Hematopoietic multipotent progenitor cell treated with erythropoietin and hydrocortisone succinate and interleukin-3 and kit ligand, for 6 days (in vitro differentiated cells): ENCODE data around the gene MYL1.

Experiments
- DNase-seq: peaks from one replicate; pipeline ENCODE4 v3.0.0-alpha.2; 2015

MYL1 gene

DNA sequence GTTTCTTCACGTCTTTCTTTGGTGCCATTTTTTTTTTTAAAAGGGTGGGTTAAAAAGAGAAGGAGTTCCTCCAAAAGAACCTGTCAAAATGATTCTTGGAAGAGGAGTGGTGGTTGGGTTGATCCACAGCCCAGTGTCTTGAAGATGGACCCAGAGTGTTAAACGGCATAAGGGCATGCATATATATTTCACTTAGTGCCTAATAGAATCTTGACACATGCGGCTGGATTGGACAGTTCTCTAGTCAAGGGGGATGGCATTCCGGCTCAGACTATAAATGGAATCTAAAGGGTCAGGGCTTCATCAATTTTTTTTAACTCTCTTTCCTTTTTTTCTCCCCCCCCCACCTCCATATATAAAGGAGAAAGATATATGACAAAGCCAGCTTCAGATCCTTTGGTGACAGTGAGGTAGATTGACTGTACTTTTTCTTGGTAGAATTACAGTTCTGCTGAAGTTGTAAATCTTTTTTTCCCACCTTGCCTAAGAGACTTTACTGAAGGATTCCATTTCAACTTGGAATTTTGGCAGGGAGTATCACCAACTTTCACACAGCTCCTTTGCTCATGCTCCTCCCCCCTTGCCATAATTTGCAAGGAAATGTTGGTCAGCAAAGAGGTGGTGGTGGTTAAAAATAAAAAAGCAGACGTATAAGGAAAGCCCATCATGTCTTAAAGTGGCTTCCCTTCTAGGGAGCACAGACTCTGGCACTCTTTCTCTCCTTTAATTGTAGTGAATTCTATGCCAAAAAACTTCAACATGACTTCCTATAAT, at the start of gene MYL1:
MYL1 (minus strand) TSS at position 160 of the 774 bp plus-strand sequence; CDS start at position 28, 132 bp downstream.
- DNase-seq: no peak

DNA sequence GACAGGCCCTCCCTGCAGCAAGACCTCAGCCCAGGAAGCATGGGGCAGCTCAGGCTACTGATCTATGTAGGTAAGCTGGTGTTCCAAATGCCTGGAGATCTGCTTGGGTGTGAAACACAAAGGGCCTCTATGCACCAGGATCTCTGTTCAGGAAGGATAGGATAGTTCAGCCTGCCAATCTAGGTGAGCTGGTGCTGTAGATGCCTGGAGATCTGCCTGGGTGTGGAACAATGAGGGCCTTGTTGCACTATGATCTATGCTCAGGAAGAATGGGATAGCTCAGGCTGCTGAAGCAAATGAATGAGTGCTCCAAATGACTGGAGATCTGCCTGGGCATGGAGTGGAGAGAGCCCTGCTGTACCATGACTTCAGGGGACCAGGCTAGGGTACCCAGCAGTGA, 48.9 kb upstream of the MYL1 start:
- DNase-seq: no peak

DNA sequence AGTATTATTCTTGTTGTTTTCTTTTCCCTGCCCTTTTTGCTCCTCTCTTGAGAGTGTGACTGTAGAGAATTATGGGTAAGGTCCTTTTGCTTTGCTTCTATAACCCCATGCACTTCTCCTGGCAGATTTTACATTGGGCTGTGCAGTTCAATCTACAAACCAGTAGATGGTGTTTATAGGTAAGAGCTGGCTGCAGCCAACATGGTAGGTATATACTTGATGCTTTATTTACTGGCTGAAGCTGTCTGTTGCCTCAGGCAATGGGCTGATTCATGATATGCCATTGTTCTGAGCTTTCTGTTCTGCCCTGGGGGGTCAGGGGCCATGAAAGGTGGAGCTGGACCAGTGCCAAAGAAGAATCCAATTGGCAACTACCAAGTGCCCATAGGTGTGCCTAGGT, 48.3 kb upstream of the MYL1 start:
- DNase-seq: peak; percentile 14

DNA sequence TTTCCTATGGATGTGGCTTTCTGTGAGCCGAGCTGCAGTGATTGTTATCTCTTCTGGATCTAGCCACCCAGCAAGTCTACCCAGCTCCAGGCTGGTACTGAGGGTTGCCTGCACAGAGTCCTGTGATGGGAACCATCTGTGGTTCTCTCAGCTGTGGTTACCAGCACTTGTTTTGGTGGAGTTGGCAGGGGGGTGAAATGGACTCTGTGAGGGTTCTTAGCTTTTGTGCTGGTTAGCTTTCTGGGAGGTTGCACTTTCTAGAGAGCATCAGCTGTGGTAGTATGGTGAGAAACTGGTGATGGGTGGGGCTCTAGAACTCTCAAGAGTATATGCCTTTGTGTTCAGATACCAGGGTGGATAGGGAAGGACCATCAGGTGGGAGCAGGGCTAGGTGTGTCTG, 45.4 kb upstream of the MYL1 start:
- no peak for DNase-seq

DNA sequence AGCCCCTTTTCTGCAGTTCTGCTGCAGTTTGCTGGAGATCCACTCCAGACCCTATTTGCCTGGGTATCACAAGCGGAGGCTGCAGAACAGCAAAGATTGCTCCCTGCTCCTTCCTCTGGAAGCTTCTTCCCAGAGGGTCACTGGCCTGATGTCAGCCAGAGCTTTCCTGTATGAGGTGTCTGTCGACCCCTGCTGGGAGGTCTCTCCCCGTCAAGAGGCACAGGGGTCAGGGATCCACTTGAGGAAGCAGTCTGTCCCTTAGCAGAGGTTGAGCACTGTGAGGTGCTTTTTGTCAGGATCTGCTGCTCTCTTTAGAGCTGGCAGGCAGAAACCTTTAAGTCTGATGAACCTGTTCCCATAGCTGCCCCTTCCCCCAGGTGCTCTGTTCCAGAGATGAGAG, 42.0 kb upstream of the MYL1 start:
- no peak for DNase-seq

DNA sequence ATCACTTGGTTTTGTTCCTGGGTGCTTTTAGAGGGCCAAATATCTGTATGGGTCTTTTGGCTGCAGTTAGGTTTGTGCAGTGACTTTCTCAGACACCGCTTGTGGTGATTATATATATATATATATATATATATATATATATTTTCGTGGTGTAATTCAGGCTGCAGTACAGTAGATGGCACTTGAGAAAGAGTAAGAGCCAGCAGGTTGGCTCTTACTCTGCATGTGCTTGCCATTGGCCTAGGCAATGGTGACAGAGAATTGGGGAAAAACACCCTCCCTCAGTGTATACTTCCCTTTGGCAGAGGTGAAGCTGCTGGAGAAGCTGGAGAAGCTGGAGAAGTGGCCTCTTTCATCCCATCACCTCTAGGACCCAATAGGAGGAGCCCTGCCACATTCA, 22.2 kb upstream of the MYL1 start:
- DNase-seq: peak; percentile 1

DNA sequence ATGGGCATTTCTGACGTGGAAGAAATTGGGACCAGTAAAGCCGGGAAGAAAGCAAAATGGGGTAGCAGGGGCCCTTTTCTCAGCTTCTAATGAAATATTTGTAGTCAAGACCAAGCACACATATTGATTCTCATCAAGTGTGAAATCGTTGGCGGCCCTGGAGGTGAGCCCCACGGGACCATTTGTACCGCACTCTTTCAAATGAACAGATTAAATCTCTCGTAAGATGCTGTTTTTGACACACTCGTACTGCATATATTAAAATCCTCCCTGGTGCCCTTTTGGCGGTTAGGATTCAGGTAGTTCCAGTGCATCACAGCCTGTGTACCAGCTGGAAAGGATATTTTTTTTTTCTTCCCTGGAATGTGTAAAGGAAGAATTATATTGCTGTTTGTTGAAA, 9.9 kb upstream of the MYL1 start:
- no peak for DNase-seq

DNA sequence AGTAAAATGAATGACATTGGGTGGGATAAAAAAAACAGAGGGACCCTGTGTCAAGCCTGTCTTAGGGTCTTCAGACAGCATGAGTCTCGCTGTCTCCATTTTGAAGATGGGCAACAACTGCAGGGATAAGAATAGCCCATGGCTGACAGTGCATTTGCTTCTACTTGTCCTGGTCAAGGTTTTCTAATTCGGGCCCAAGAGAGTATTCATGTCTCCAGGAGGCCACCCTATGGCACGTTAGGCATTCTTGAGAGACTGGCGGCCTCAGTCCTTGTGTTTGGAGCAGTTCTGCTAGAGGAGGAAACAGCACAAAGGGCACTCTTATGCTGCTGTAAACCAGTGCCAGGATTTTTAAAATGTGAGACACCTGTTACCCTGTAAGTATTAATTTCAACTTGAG, 9.5 kb upstream of the MYL1 start:
- DNase-seq: no peak

DNA sequence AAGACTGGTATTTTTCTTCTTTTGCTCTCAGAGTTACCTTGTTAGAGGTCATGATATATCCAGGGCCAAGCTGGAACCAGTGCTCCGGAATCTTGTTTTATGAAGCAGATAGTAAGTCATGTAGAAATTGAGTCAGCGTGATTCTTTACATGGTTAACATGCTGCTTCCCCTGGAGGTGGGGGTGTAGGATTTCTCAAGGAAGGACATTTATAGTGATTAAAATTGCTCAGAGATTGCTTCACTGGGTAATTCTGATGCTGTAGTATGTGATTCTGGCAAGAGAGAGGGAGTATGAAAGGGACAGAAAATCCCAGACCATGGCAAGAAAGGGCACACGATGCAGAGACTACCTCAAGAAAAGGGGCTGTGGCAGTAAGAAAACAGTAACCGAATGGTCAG, 8.0 kb upstream of the MYL1 start:
- DNase-seq: no peak

DNA sequence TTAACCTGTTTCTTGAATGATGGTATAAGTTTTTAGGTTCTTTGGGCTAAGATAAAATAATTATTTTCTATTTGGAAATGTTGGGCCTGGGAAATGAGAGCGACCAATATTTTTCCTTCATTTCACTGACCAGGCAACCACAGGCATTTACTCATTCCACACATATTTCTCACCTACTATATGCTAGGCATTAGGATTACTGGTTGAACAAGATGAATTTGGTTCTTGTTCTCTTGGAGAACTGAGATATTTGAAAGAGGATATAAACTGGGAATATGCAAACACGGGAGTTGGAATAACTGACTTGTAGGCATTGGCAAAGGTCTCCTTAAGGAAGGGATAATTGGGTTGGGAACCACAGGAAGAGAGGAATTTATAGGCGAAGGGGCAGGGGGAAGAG, 3.9 kb upstream of the MYL1 start:
- DNase-seq: no peak

DNA sequence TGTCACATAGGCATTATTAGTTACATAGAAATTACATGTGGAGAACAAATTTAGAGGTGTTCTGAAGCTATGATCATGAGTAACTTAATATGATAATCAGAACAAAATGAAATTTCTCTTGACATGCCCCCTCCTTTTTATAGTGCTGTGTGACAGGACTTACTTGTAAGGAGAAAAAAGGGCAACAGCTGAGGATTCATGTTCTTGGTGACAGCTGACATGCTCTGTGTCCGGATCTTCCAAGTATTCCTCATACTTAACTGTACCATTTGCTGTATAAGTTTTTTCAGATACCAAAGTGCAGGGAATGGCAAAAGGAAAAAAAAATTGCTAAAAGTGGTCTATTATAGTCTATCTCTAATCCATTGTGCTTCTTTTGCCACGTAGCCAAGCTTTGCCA, 3.5 kb upstream of the MYL1 start:
- DNase-seq: no peak

DNA sequence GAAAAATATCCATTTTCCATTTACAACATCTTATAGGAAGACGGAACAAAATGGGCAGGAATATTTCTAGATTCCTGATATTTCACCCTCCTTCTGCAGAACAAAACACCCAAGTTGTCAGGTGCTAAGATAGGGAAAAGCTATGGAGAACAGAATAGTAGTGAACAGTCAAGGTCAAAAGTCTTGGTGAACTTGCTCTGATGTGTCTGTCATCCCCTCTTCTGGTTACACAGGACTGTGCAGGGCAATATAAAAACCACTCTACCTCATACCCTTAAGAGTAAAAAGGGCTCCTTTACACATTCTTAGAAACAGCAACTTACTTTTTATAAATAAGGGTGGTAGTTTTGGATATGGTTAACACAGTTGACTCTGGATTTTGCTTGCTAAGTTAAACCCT, 4.4 kb downstream of the MYL1 start:
- no peak for DNase-seq

DNA sequence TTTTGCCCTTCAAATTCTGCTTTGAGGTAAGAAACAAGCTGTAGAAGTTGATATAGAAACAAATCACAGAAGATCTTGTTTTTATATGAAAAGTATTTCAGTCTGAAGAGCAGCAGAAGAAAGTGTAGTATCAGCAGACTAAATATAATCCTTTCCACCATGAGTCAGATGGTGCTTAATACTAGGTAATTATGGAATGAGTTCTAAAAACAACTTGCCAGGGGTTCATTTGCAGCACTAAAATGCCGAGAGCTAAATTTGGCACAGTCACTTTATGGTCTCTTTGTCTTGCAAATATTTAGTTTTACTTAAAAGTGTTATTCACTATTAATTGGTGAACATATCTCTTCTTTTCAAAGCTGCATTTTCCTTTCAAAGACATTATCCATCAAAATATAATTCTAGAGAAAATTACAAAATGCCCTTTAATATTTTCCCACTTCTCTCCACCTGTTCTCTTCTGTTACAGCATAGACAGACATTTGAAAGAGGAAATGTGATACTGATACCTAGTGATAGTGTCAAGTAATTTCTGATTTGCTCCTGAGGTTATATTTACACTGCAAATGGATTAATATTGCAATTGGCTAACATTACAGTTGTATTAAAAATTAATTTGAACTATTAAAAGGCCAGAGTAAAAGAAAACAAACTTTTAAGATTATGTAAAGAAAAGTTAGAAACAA, 5.3 kb downstream of the MYL1 start:
- no peak for DNase-seq

DNA sequence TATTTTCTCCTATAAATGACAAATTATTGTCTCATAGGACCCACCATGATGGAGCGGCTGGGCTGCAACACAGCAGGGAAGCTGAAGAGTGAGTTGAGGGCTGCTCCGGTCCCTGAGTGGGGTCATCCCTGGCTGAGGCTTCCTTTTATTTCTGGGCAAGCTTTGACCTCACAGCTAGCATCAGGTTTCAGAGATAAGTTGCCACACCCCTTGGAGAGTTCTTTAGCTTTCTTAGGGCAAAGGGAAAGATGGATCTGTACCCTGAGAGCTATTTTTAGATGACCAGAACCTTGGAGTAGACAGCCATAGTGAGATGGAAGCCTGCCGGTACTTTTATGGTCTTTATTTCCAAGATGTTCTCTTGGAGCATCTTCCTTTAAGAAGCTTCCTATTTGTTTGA, 11.5 kb downstream of the MYL1 start:
- no peak for DNase-seq

DNA sequence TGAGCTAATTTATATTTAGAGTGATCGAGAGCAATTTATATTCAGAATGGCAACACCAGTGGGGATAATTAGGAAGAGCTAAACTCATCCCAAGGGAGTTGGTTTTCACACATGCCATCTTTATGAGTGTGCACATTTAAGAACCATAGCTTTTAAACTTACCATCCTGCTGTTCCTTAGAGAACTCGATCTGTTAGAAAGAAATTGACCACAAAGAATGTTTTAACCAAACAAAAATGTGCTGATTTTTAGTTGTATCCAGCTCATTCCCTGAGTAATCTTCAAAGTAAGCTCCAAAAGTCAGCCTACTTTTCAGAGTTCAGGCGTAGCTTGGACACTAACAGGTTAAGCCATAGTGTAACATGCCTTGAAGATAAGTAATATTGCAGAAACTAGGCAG, 12.6 kb downstream of the MYL1 start:
- no peak for DNase-seq

DNA sequence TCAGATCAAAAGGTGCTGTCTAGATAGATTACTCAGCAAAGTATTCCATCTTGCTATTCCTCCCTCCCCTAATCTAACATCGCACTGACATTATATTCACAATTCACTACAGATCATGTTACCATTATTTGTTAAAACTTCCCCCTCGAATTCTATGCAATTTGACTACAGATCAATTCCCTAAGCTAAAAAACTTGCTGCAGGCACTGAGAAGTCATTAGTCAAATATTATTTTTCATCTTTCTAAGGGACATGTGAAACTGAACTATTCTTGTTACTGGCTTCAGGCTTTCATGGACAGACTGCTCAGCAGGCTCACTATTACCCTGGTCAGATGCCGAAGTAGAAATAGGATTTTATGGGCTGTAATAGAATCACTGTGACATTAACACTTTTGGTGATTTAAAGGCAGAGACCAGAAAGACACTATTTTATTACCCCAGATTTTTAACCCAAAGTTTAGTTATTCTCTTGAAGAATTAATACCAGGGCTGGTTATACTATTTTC, 15.1 kb downstream of the MYL1 start:
- no peak for DNase-seq

DNA sequence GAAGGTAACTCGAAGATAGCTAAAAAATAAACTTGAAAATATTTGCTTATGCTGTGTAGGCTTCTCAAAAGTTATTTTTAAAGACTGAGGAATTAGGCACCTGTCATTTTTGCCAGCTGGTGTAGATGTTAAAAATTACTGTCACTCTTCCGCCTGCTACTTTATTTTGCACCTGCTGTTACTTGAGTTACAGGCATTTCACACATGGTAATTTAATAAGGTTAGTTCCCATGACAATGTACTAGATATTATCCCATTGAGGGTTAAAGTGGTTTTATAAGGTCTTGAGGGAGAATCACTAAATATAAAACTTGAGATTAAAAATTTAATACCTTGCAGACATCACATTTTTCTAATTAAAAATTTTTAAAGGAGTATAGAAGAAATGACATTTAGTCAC, 26.6 kb downstream of the MYL1 start:
- DNase-seq: no peak

DNA sequence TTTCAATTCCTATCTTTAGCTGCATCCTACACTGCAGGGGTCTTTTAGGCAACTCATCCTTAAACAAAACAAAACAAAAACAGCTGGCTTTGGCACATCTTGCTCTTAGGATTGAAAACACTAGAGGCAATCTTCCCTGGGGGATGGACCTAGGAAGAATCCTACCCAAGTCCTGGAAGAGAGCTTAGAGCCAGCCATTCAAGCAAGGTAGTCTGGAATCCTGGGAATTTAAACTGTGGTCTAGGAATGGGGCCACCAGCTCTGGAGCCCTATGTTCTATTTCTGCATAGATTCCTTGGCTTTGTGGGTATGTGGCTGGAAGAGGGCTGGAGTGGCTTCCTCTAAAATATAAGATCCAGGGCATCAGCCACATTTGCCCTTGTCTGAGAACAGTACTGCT, 27.7 kb downstream of the MYL1 start:
- no peak for DNase-seq

DNA sequence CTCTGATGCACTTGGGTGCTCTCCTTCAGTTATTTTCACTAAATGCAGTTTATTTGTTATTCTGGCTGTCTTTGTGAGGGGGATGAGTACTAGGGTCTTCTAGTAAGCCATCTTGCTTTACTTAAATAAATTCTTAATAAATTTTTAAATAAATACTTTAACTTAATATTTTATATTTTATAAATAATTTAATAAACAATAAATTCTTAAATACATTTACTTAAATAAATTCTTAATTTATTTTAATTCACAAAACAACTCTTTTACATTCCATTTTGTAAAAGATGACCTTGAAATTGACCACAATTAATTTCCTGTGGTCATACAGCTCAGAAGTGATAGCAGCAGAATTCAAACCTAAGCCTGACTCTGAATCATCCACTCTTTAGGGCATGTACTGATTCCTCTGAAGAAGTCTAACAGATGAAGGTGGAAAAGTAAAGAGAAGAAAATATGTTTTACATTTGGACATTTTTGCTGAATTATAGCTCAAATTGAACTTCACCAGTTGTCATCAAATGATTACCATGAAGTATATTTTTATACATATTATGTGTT, 28.8 kb downstream of the MYL1 start:
- DNase-seq: no peak

DNA sequence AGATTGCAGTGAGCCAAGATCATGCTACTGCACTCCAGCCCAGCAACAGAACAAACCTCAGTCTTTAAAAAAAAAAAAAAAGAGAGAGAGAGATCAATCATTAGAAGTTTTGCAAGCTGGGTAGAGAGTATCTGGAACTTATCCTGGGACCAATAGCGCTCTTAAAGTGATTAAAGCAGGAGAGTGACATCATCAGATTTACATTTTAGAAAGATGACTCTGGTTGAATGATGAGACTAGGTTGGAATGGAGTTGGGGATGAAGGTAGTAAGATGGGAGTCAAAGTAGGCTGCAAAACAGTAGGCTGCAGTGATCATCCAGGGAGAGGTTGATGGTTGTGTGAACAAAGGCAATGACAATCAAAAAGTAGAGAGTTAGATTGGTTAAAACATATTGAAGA, 37.8 kb downstream of the MYL1 start:
- no peak for DNase-seq

DNA sequence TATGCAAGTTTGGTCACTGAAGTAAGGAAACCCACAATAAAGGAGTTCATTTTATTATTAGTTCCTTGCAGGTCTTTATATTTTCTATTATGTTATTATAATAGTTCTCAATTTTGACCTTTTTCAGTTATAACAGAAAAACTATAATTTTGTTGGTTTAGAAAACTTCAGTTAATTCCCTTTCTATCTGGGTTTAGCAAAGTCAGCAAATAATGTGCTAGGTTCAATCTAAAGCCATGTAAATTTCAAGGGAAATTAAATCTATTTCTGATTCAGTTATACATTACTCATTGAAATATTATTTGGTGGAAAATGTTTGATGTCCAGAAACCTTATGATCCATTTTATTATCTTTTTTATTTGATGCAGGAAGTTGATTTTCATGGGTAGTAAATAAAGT, 43.7 kb downstream of the MYL1 start:
- DNase-seq: no peak

DNA sequence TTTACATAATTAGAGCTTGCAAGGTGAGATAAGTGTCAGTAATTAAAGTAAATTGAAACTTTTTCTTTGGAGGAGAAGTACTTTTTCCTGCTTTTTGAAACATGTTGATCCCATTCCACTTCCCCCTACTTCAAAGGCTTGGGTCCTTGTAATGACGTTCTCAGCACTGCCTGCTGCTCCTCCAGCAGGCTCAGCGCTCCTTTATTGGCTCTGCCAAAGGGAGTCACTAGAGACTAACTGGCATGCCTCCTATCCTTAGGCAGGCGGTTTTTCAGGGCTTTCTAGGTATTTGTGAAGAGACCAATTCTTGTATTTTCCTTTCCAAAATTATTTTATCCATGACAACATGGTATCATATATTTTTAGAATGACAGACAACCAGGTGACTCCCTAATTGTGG, 45.8 kb downstream of the MYL1 start:
- no peak for DNase-seq

DNA sequence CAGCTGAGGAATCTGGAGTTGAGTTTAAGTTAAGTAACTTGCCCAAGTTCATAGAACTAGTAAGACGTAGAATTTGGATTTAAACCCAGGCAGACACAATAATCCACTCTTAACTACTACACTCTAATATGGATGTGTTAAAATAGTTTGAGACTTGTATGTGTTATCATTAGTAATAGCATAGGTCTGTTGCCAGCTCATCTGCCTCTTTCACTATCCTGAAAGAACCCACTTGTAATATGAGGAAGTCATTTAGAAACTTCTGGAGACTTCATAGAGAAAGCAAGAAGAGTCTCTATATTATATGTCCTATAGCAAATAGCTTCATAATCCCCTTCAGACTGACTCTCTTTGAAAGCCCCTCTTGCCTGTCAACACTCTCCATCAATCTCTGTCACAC, 46.7 kb downstream of the MYL1 start:
- no peak for DNase-seq

DNA sequence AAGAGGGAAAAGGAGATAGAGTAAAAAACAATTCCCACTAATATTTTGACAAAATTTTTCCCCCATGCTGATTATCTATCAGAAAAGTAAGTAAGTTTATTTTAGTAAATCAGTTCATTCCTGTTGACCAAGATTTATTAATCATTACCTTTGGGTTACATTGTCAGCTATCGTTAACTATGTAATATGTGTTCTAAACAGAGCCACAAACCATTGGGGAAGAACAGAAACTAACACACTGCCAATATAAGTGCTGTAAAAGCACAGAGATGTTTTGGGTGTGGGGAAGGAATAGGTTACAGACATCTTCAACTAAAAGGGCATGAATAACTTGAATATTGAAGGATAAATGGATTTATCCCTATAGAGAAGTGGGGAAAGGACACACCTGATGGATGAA, 47.3 kb downstream of the MYL1 start:
- no peak for DNase-seq
